Lower lobe of right lung (tissue), 2 donors: ENCODE data around the gene BAMBI. TPM values are rescaled to one million over a fixed set of nuclear protein-coding genes. Genes with fewer than 3 reads are reported as not detected.

ENCODE experiments used
- ATAC-seq, 2 donors: fragments of 200-7000 bp; cut with Tn5 transposase; one replicate each; pipeline ENCODE4 v1.9.1; 2020 to 2022; ENCODE audit warnings: mild to moderate bottlenecking in 2 of 2, moderate library complexity in 2 of 2
- DNase-seq: peaks from one replicate; pipeline ENCODE4 v3.0.0-alpha.2; 2020
- H3K27ac ChIP-seq: fragments of 200-600 bp; one replicate; pipeline ENCODE4 v1.8.0; 2022
- H3K27me3 ChIP-seq: fragments of 200-600 bp; one replicate; pipeline ENCODE4 v1.8.0; 2022; ENCODE audit warnings: low read depth
- H3K36me3 ChIP-seq: fragments of 200-600 bp; one replicate; pipeline ENCODE4 v1.8.0; 2022; ENCODE audit warnings: mild to moderate bottlenecking
- H3K4me1 ChIP-seq: fragments of 200-600 bp; one replicate; pipeline ENCODE4 v1.8.0; 2022
- H3K4me3 ChIP-seq: fragments of 200-600 bp; one replicate; pipeline ENCODE4 v1.8.0; 2022; ENCODE audit warnings: mild to moderate bottlenecking
- H3K9me3 ChIP-seq: fragments of 200-600 bp; one replicate; pipeline ENCODE4 v1.8.0; 2022
- intact Hi-C: fragments of 100-400 bp; cut with DNase I; formaldehyde crosslinking; loops from one replicate; pipeline ENCODE4 v1.11.0; 2022
- total RNA-seq: library from RNA; stranded (reverse); fragmentation: NEBNext Ultra II Directional; extraction: Animal tissue kit (Norgen Biotek cat#: 25700); gene quantifications from one replicate; pipeline ENCODE4 v1.2.1, GENCODE V29; 2021
- TF ChIP-seq, protein P1 (sequence below): fragments of 200-600 bp; IDR thresholded peaks from one replicate; pipeline ENCODE4 v1.8.0; 2022; ENCODE audit warnings: antibody characterized with exemption, mild to moderate bottlenecking
- donor health status: DM: no; HTN: yes; CAD: no; lungs with severe emphysema.

BAMBI gene
- total RNA-seq, 1 donor from 2014 or later = 7.9 TPM

DNA sequence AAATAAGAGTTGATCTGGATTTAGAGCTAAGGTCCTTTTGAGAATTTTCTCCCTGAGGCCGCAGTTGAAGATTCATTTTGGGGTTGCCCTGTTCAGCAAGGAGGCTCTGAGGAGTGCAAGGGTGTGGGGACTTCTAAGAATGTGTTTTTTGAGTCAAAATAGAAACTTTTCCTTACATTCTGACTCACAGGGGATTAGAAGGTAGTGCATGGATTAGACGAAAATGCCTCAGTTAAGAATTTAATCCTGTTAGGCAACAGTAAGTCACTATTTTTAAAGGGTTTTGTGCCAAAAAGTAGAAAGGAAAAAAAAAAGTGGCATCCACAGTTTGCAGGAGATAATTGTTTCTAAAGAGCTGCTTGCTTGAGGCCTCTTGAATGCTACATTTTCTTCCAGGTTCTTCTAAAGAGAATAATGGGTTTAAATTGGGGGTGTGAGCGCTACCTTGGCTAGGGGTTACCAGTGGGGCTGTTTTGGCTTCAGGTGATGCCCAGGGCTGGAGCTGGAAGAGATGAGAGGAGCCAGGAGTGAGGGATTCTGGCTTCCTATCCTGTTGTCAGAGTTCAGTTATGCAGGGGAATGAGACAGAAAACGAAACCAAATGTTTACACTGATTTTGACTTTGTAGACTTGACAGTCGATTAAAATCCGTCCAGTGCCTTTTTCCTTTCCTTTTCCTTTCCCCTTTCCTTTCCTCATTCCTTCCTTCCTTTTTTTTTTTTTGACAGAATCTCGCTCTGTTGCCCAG lies 52.9 kb downstream of the BAMBI start:
- Histone ChIP-seq H3K9me3 (peaks cover 10% of the 10 kb centered on the region), H3K4me1 (no peaks in the 10 kb centered on the region), H3K4me3 (no peak overlapping the region), H3K27me3 (no peaks in the 10 kb centered on the region), H3K27ac (peak overlapping the region; percentile 58), H3K36me3 (no peaks in the 10 kb centered on the region)
- intact Hi-C loops = no loop called here
- DNase-seq (no peak), ATAC-seq (no peak)
- TF ChIP-seq, protein P1, sequence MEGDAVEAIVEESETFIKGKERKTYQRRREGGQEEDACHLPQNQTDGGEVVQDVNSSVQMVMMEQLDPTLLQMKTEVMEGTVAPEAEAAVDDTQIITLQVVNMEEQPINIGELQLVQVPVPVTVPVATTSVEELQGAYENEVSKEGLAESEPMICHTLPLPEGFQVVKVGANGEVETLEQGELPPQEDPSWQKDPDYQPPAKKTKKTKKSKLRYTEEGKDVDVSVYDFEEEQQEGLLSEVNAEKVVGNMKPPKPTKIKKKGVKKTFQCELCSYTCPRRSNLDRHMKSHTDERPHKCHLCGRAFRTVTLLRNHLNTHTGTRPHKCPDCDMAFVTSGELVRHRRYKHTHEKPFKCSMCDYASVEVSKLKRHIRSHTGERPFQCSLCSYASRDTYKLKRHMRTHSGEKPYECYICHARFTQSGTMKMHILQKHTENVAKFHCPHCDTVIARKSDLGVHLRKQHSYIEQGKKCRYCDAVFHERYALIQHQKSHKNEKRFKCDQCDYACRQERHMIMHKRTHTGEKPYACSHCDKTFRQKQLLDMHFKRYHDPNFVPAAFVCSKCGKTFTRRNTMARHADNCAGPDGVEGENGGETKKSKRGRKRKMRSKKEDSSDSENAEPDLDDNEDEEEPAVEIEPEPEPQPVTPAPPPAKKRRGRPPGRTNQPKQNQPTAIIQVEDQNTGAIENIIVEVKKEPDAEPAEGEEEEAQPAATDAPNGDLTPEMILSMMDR = no peak

DNA sequence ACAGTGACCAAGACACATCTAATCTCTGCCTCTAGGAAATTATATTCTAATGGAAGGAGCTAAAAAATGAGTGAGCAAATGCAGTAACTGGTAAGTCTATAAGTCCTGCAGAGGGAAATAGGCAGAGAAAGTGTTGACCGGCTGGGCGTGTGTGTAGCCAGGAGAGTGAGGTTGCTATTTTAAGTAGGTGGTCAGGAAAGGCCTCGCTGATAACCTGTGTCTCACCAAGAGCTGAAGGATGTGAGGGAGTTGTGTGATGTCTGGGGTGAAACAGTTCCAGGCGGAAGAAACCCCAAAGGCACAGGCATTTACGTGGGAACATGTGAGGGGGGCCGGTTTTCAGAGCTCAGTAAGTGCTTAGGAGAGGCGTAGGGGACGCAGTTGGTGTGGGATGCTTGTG lies 54.8 kb downstream of the BAMBI start:
- no peaks in the 10 kb centered on the region for H3K36me3 ChIP-seq
- intact Hi-C loops = no loop called here
- no peaks in the 10 kb centered on the region for H3K27me3 ChIP-seq
- H3K4me1 ChIP-seq = no peaks in the 10 kb centered on the region
- no peak overlapping the region for H3K27ac ChIP-seq
- no peak overlapping the region for H3K4me3 ChIP-seq
- H3K9me3 ChIP-seq = peaks cover 10% of the 10 kb centered on the region
- TF ChIP-seq, protein P1 = no peak
- ATAC-seq = no peak
- no peak for DNase-seq

Other genes starting within 250 kb of the BAMBI start
- 123 TPM for gene WAC, start 144.4 kb upstream of the BAMBI start, total RNA-seq